ENCODE data around the gene COL6A2. TPM values are rescaled to one million over a fixed set of nuclear protein-coding genes. Genes with fewer than 3 reads are reported as not detected.

The COL6A2 gene
- total and polyA plus RNA-seq, 10 of the 15 experiments (the other 5 are each of a cell fraction or from before 2014, with no cell fraction given), result 0.16 to 1.3 (median 0.34) TPM; not detected in 7

DNA sequence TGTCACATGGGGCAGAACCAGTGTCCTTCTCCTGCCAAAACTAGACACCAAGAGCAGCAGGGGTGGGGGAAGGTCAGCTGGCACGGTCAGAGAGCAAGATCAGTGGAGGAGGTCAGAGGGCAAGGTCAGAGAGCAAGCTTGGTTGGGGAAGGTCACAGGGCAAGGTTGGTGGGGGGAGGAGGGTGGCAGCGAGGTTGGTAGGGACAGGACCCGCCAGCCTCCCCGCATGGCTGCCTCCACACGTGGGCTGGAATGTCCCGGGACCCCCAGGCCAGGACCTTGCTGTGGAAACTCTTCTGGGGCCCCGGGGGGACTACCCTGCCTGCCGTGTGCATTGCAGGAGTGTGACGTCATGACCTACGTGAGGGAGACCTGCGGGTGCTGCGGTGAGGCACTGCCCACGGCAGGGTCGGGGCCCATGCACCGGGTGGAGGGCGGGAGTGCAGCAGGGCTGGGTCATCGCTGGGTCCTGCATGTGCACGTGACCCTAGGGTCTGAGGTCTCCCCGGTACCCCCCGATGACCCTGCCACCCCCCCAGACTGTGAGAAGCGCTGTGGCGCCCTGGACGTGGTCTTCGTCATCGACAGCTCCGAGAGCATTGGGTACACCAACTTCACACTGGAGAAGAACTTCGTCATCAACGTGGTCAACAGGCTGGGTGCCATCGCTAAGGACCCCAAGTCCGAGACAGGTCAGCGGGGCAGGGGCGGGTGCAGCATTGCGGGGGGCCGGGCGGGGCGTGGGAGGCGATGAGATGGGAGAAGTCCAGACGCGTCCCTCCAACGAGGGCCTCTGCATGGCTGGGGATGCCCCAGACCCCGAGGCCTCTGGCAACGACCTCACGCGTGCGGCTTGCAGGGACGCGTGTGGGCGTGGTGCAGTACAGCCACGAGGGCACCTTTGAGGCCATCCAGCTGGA is 27.3 kb downstream of the COL6A2 start:
- Histone ChIP-seq H3K9me3 (replicated peaks; ENCODE audit: control insufficient read depth, insufficient read depth, low read length) (no peaks in the 10 kb centered on the region), H3K27me3 (replicated peaks in 1 of 2; ENCODE audit: control insufficient read depth in 2 of 2, insufficient read depth in 2 of 2, low read length in 1 of 2) (no peaks in the 10 kb centered on the region), H4K20me1 (ENCODE audit: control insufficient read depth, insufficient read depth) (no peaks in the 10 kb centered on the region), H3K4me2 (ENCODE audit: control insufficient read depth, insufficient read depth) (no peak overlapping the region), H3K9ac (ENCODE audit: control insufficient read depth, insufficient read depth, low read length) (no peak overlapping the region), H3K36me3 (ENCODE audit: control insufficient read depth in 2 of 2, insufficient read depth in 2 of 2, low read length in 1 of 2) (no peaks in the 10 kb centered on the region), H3K4me3 (no peak overlapping the region), H3K27ac (ENCODE audit: control insufficient read depth, insufficient read depth) (no peak overlapping the region), H3K4me1 (ENCODE audit: control insufficient read depth, insufficient read depth, low read length) (no peaks in the 10 kb centered on the region), H2AFZ (ENCODE audit: control insufficient read depth, low read depth, low read length) (no peak overlapping the region), H3K79me2 (ENCODE audit: control insufficient read depth, insufficient read depth, low read length) (no peaks in the 10 kb centered on the region)
- ATAC-seq (no peak), FAIRE-seq (no peak), DNase-seq (ENCODE audit: low read depth, low spot score) (no peak)
- SMC1A ChIA-PET (ENCODE audit: uncharacterized antibody, unreplicated experiment), result no interaction called here
- POLR2A ChIA-PET, result no interaction called here
- in situ Hi-C loops (cut with MboI) (no loop called here), intact Hi-C loops (cut with micrococcal nuclease; ENCODE audit: unreplicated experiment) (no loop called here)
- BruUV-seq (replicated peaks), result no TSS peak
- CTCF ChIA-PET, result no interaction called here
- RAD21 ChIA-PET (ENCODE audit: unreplicated experiment), result no interaction called here
- 63% methylated on average over 38 of the region's 49 CpGs for WGBS (ENCODE audit: insufficient coverage, insufficient replicate concordance, low lambda C conversion rate, missing lambda C conversion rate)
- no peak for TF ChIP-seq ZNF217 (IDR thresholded peaks at IDR 0.05)
- TF ChIP-seq ESRRA (IDR thresholded peaks at IDR 0.05; ENCODE audit: low read length), result no peak
- TF ChIP-seq ZBTB4 (CRISPR knock-in tag; IDR thresholded peaks at IDR 0.05), result no peak
- TF ChIP-seq, protein P1, sequence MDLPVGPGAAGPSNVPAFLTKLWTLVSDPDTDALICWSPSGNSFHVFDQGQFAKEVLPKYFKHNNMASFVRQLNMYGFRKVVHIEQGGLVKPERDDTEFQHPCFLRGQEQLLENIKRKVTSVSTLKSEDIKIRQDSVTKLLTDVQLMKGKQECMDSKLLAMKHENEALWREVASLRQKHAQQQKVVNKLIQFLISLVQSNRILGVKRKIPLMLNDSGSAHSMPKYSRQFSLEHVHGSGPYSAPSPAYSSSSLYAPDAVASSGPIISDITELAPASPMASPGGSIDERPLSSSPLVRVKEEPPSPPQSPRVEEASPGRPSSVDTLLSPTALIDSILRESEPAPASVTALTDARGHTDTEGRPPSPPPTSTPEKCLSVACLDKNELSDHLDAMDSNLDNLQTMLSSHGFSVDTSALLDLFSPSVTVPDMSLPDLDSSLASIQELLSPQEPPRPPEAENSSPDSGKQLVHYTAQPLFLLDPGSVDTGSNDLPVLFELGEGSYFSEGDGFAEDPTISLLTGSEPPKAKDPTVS (IDR thresholded peaks at IDR 0.05; ENCODE audit: low read depth, low read length), result no peak
- no peak for TF ChIP-seq SMAD1 (IDR thresholded peaks at IDR 0.05; ENCODE audit: low read depth, partially characterized antibody)
- no peak for TF ChIP-seq SMARCA5 (IDR thresholded peaks at IDR 0.05)
- no peak for TF ChIP-seq EGR1 (IDR thresholded peaks at IDR 0.05; ENCODE audit: borderline replicate concordance in 1 of 2, low read depth in 2 of 2, low read length in 2 of 2)
- no peak for TF ChIP-seq MYC (IDR thresholded peaks at IDR 0.05; ENCODE audit: insufficient read depth, insufficient read length, insufficient replicate concordance, low read length, severe bottlenecking)
- TF ChIP-seq, protein P2, sequence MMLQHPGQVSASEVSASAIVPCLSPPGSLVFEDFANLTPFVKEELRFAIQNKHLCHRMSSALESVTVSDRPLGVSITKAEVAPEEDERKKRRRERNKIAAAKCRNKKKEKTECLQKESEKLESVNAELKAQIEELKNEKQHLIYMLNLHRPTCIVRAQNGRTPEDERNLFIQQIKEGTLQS (IDR thresholded peaks at IDR 0.05; ENCODE audit: borderline replicate concordance, extremely low read depth, low read depth, low read length), result no peak
- TF ChIP-seq TCF12 (IDR thresholded peaks at IDR 0.05; ENCODE audit: low read depth, low read length), result no peak
- no peak for TF ChIP-seq REST (IDR thresholded peaks at IDR 0.05; ENCODE audit: low read depth, low read length)
